Activated CD4-positive, CD25-positive, alpha-beta regulatory T cell treated with anti-CD3 and anti-CD28 coated beads, Interleukin-2, amount 50 U/mL, for 72 hours (primary cell): ENCODE data around the gene TC2N.
"Not testable (repeated sequence)": the region's sequence is repeated elsewhere in the genome, so short reads cannot be mapped to it uniquely, and the experiment has no call there.

Experiments used
- DNase-seq: peaks from one replicate; pipeline ENCODE4 v3.0.0; 2021

Gene TC2N

GRCh38 chr14:91830777-91831176, 36.6 kb downstream of the TC2N start:
- DNase-seq, result no peak

DNA sequence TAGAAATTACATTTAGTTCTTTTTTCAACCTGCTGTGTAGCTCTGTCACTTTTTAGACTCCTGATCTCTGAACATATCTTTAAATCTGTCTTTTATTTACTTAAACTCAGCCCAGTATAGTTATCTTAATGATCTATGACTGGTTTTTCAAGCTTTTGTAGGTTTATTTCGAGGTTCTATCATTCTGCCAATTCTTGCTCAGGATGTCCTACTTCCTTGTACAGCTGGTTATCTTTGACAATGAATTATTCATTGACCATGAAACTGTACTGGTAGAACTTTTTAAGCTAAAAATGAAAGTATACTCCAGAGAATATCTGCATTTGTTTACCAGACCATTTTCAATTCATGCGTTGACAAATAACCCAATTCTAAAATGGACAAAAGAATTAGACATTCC, 37.8 kb downstream of the TC2N start:
- DNase-seq, result no peak

GRCh38 chr14:91827746-91828145, 39.6 kb downstream of the TC2N start:
- no peak for DNase-seq

DNA sequence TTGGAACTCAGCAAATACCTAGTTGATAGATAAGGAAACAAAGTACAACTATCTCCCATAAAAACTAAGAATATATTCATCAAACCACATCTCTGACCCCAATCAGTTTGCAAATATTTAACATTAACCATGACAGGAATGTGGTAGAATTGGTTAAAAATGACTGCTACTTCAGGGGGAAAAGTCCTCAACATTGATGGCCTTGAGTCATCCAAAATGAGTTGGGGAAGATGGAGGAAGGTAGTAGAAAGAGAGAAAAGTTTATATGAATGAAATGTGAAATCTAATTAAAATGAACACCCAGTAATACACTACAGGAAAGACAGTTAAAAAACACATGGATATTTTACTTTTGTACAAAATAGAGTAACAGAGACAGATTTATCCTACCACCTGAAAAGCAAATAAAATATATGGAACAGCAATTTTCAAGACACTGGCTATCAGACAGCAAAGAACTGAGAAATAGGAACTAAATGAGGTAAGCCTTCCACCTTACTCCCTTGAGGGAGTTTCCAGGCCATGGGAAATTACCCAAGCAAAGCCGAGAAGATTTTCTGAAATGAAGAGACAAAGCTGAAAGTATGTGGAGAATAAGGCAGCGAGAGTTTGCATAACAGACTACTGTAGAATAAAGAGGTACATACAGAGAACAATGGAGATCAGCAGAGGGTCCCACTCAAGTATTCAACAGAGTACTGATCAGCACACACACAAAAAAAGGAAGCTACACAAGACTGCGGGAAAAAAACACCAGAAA, 49.6 kb downstream of the TC2N start:
- no peak for DNase-seq

- no peak for DNase-seq
Measured at GRCh38 chr14:91814317-91814716, 53.0 kb downstream of the TC2N start.

- no peak for DNase-seq
Measured at GRCh38 chr14:91810699-91811098, 56.6 kb downstream of the TC2N start.

- DNase-seq, result no peak
Measured at GRCh38 chr14:91806716-91807115, 60.6 kb downstream of the TC2N start.

DNA sequence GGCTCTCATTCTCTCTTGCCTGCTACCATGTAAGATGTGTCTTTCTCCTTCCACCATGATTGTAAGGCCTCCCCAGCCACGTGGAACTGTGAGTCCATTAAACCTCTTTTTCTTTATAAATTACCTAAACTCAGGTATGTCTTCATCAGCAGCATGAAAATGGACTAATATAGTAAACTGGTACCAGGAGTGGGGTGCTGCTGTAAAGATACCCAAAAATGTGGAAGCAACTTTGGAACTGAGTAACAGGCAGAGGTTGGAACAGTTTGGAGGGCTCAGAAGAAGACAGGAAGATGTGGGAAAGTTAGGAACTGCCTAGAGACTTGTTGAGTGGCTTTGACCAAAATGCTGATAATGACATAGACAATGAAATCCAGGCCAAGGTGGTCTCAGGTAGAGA, 61.2 kb downstream of the TC2N start:
- DNase-seq, result not testable (repeated sequence)

GRCh38 chr14:91805659-91806058, 61.7 kb downstream of the TC2N start:
- DNase-seq, result no peak

DNA sequence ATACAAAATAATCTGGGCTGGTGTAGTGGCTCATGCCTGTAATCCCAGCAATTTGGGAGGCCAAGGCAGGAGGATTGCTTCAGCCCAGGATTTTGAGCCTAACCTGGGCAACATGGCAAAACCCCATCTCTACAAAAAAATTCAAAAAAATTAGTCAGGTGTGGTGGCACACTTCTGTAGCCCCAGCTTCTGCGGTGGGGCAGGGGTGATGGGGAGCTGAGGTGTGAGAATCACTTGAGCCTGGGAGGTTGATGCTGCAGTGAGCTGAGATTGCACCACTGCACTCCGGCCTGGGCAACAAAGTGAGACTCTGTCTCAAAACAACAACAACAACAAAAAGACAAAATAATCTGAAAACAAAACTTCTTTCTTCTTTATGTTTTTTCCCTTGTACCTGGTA, 66.0 kb downstream of the TC2N start:
- no peak for DNase-seq

DNA sequence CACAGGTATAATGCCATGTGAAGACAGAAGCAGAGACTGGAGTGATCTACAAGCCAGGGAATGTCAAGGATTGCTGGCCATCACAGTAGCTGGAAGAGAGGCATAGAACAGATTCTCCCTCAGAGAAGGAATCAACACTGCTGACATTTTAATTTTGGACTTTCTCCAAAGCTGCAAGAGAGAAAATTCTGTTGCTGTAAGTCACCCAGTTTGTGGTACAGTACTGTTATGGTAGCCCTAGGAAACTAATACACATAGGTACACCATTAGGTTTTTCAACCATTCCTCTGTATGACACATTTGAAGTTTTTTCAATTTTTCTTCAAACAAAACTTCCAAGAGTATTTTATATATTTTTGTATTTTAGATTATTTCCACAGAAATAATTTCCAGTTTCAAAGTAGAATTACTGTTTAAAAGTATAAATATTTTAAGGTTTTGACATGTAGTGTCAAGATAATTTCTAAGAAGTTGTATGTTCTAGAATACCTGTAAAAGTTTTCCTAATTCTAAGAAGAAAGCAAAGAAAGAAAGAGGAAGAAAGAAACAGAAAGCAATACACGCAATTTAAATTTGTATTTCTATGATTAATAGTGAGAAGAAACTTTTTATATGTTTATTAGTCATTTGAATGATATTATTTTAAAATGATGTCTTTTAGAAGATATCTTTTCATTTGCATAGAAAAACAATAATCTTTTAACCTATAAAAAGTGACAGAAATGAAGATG, 70.6 kb downstream of the TC2N start:
- DNase-seq, result no peak

GRCh38 chr14:91793704-91794103, 73.6 kb downstream of the TC2N start:
- no peak for DNase-seq

GRCh38 chr14:91786188-91786587, 81.1 kb downstream of the TC2N start:
- no peak for DNase-seq

- no peak for DNase-seq
Measured at GRCh38 chr14:91780452-91780851, 86.9 kb downstream of the TC2N start.

- no peak for DNase-seq
Measured at GRCh38 chr14:91778217-91778616, 89.1 kb downstream of the TC2N start.

DNA sequence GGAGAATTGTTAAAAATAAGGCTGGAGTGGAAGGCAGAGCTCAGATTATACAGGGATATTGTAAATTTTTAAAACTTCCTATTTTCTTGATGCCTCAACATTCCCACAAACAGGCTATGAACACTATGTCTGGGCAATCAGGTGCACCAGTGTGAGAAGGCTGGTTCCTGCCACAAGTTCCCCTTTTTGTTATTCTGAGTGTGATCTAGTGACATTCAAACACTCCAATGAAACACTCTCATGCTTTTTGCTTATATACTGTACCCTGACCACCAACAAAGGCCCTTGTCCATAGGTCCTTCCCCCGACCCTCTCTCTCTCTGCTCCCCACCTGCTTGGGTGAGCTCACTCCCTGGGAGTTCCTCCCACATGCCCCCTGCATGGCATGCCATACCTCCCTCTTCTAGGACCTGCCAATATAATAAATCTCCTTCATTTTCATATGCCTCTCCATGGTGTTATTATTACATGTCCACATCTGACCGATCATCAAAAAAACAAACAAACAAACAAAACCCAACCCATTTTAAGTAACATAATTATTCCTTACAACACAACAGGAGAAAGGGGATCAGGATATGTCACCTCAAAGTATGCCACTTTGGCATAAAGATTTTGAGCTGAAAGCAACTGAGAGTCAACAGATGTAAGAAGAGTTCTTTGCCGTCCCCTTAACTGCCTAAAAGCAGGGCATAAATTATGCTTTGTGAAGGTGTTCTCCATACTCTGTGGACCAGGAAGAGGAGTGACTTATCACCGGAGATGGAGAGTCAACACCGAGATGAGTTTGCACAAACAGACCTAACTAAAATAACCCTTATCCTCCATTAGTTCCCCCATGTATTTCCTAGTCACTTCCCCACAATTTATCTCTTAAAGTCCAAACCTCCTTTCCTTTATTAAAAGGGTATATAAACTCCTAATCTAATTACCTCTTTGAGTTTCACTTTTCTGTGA, 92.9 kb downstream of the TC2N start:
- no peak for DNase-seq

DNA sequence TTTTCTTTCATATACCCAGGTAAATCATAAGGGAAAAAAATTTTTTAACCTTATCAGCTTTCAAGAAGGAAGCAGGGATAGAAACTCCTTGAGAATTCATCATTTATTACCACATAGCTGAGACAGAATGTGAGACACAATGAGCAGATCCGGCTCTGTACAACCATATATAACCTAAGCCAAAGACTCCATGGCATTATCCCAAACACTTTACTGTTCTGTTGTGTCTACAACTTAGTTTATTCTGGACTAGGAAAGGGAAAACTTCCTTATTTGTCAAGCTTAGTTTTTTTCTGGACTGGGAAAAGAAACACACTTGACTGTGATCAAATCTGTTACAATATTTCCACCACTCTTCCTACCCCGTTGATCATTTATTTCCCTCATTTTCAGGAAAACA, 97.2 kb downstream of the TC2N start:
- no peak for DNase-seq

DNA sequence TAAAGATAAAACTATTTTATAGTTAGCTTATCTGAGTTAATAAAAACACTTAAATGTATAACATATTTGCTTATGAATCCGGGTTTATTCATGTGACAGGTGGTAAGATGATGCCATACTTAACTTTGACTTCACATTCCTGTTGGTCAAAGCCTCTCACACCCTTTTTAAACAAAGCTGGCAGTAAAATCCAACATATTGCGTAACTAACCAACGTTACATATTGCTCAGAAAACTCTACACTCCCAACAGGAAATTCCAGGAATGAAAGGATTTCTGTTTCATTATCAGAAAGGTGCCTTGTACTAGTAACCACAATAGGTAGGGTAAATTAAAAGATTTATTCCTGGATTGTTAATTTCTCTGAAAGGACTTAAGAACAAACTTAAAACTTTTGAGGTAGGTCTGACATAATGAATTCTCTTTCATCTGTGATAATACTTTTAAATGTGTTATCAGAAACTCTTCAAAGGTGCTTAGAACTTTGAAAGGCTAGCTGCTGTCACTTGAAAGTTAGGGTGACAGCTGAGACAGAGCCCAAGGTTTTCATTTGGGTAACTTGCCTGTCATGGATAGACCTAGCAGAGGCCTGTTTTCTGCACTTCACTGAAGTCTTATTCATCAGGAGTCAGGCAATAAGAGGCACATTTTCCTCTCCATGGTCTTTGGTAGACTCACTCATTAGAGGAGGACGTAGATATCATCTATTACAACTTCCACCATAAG, 111.6 kb downstream of the TC2N start:
- no peak for DNase-seq

GRCh38 chr14:91754819-91755218, 112.5 kb downstream of the TC2N start:
- DNase-seq, result no peak

- DNase-seq, result no peak
Measured at GRCh38 chr14:91754185-91754584, 113.2 kb downstream of the TC2N start.

GRCh38 chr14:91753501-91754128, 113.7 kb downstream of the TC2N start:
- no peak for DNase-seq

DNA sequence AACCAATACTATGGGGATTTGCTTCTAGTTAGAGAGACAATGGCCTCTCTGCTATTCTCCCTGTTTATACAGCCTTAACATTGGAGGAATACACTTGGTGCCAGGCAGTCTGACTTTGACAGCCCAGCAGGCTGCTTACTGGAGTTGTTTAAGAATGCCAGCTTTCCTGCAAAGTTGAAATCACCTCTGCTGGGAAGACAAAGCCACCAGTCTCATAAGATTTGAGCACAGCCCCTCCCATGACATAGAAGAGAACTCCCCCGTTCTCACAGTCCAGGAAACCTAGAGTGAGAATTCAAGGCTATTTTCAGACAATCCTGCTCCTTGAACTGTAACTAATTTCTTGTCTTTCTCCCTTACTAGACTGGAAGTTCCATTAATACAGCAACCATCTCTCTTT, 114.4 kb downstream of the TC2N start:
- DNase-seq, result no peak
